Ovary (tissue), 3 donors: ENCODE results near the gene BBS9.

Source experiments
- CTCF ChIP-seq, 3 donors: fragments of 450-650 bp in 2 of 3; fragments of 200-600 bp in 1 of 3; IDR thresholded peaks; one replicate each; pipeline versions ENCODE4 v1.5.1 to v1.8.0; 2016 to 2022; ENCODE audit warnings: antibody characterized with exemption in 3 of 3, mild to moderate bottlenecking in 1 of 3
- EP300 ChIP-seq: sonication (generic); formaldehyde crosslinking; IDR thresholded peaks from one replicate; pipeline ENCODE4 v1.6.1; 2017; ENCODE audit warnings: antibody characterized with exemption
- POLR2A ChIP-seq: fragments of 450-650 bp; IDR thresholded peaks from one replicate; pipeline ENCODE4 v1.6.1; 2017; ENCODE audit warnings: antibody characterized with exemption, mild to moderate bottlenecking, moderate library complexity
- donor health status: DM: no; HTN: no; CAD: no.

GRCh38 chr7:33516568-33516967, 387.2 kb downstream of the BBS9 start:
- TF ChIP-seq CTCF (IDR thresholded peaks at IDR 0.05) (no peak), POLR2A (no peak), EP300 (no peak)
